ENCODE results near the gene DLGAP4.

Gene DLGAP4

GRCh38 chr20:36462440-36463211 lies 156.5 kb downstream of the DLGAP4 start:
- Histone ChIP-seq H3K4me3 (replicated peaks; ENCODE audit: low read depth, low read length) (peak overlapping the region; percentile 67), H3K36me3 (ENCODE audit: control insufficient read depth, insufficient read depth, low read length) (no peaks in the 10 kb centered on the region; the same call in 1 of the 2 replicates), H3K27me3 (replicated peaks; ENCODE audit: control insufficient read depth, insufficient read depth, low read length) (no peaks in the 10 kb centered on the region)
- TF ChIP-seq CTCF (IDR thresholded peaks at IDR 0.05; ENCODE audit: insufficient read depth, low read length, poor library complexity, severe bottlenecking) = no peak
- DNase-seq (ENCODE audit: extremely low read depth, insufficient read length) = peak; percentile 48

- Histone ChIP-seq H3K4me3 (replicated peaks; ENCODE audit: low read depth, low read length) (peak overlapping the region; percentile 67), H3K27me3 (replicated peaks; ENCODE audit: control insufficient read depth, insufficient read depth, low read length) (no peaks in the 10 kb centered on the region), H3K36me3 (ENCODE audit: control insufficient read depth, insufficient read depth, low read length) (no peaks in the 10 kb centered on the region; the same call in 1 of the 2 replicates)
- no peak for DNase-seq (ENCODE audit: extremely low read depth, insufficient read length)
- TF ChIP-seq CTCF (IDR thresholded peaks at IDR 0.05; ENCODE audit: insufficient read depth, low read length, poor library complexity, severe bottlenecking) = no peak
Observed at GRCh38 chr20:36463212-36464061, 157.3 kb downstream of the DLGAP4 start.

GRCh38 chr20:36465109-36466080 lies 159.3 kb downstream of the DLGAP4 start:
- Histone ChIP-seq H3K4me3 (replicated peaks; ENCODE audit: low read depth, low read length) (no peak overlapping the region; the same call in 1 of the 2 replicates), H3K36me3 (ENCODE audit: control insufficient read depth, insufficient read depth, low read length) (no peaks in the 10 kb centered on the region; the same call in 1 of the 2 replicates), H3K27me3 (replicated peaks; ENCODE audit: control insufficient read depth, insufficient read depth, low read length) (no peaks in the 10 kb centered on the region)
- no peak for TF ChIP-seq CTCF (IDR thresholded peaks at IDR 0.05; ENCODE audit: insufficient read depth, low read length, poor library complexity, severe bottlenecking)
- no peak for DNase-seq (ENCODE audit: extremely low read depth, insufficient read length)

- no peak for DNase-seq (ENCODE audit: extremely low read depth, insufficient read length)
- H3K4me3 ChIP-seq (replicated peaks; ENCODE audit: low read depth, low read length) = no peak overlapping the region
- H3K36me3 ChIP-seq (ENCODE audit: control insufficient read depth, insufficient read depth, low read length) = no peaks in the 10 kb centered on the region; the same call in 1 of the 2 replicates
- TF ChIP-seq CTCF (IDR thresholded peaks at IDR 0.05; ENCODE audit: insufficient read depth, low read length, poor library complexity, severe bottlenecking) = no peak
- no peaks in the 10 kb centered on the region for H3K27me3 ChIP-seq (replicated peaks; ENCODE audit: control insufficient read depth, insufficient read depth, low read length)
Observed at GRCh38 chr20:36466089-36466488, 159.9 kb downstream of the DLGAP4 start.
